HG03378 (cell line): Measurements from ENCODE around the gene SSBP1.
"Not testable (repeated sequence)": the region's sequence is repeated elsewhere in the genome, so short reads cannot be mapped to it uniquely, and the experiment has no call there.

Experiments
- ATAC-seq: cut with Tn5 transposase; IDR thresholded peaks from one replicate; pipeline ENCODE4 v1.9.1; 2021; ENCODE audit warnings: mild to moderate bottlenecking, moderate library complexity; ENCODE audit not compliant: unreplicated experiment

SSBP1 gene

DNA sequence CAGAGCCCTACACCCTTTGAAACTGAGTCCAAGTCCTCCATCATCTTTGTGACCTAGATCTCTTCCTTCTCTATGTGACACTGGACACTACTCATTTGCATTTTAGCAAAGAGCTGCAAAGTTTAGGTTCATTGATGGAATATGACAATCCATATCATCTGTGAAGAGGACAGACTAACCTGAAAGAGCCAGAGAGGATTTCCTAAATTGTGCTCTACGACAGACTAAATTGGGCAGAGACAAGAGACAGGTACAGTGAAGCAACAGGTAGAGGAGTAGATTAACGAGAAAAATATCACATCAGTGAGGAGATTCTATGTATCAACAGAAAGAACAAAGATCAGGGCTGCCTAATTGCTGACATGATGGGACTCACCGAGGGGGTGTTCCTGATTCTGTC, 25.6 kb downstream of the SSBP1 start, which contains the start of gene TAS2R3:
Gene TAS2R3 (plus strand): TSS at position 301 of the 400 bp plus-strand sequence. CDS start 62 bp downstream, at position 363.
- no peak for ATAC-seq

GRCh38 chr7:141770083-141770583, 32.0 kb downstream of the SSBP1 start:
- ATAC-seq = not testable (repeated sequence)

DNA sequence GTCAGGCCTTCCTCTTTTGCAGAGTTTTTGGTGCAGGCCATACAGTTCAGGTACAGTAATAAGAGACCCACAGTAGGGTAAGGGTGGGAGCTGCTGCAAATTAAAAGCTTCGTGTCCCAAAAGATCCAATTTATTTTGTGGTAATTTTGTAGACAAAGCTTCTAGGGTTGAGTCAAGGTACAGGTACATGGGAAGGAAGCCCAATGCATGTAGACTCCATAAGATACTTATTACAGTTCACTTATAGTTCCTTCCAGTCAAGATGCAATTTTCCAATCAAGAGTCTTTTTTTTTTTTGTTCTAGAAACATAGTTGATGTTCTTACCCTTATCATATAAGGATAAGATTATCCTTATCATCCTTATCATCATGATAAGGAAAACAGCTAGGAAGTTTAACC, 38.2 kb downstream of the SSBP1 start, which contains the start of gene TAS2R4:
Gene TAS2R4 (plus strand): TSS at position 301 of the 400 bp plus-strand sequence. CDS start 1,815 bp downstream, outside the sequence.
- no peak for ATAC-seq

GRCh38 chr7:141785706-141786552, 47.8 kb downstream of the SSBP1 start:
- peak; percentile 76 for ATAC-seq

DNA sequence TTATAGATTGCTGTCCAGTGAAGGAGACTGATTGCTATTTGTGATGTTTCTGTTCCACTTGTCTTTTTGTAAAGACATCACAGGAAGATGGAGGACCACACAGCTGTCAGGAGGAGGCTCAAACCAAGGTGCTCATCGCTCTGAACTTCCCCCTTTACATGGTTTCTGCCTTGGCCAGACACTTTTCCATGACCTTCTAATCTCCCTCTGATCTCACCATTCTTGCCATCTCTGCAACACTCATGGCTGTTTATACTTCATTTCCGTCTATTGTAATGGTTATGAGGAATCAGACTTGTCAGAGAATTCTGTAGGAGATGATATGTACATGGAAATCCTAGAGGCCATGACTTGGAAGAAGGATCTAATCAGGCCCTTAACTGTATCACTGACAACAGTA, 50.1 kb downstream of the SSBP1 start:
- ATAC-seq = no peak

DNA sequence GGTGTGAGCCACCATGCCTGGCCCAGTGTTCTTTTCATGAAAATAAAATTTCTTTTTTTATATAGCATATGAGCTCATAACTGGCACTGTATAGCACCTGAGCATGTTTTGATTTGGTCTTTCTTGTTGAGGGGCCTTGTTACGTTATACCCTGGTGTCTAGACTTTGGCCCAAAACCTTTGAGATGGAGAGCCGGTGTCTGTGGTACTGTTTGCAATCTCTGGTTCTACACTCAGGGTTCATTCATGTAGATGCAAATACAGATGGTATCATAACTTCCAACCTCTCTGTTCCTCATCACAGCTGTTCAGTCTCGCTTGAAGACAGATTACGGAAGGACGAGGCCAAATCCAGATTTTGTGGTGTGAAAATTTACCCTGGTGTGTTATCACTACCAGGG, 51.8 kb downstream of the SSBP1 start, which contains the start of gene TAS2R5:
Gene TAS2R5 (plus strand): TSS at position 301 of the 400 bp plus-strand sequence. CDS start 145 bp downstream, outside the sequence.
- no peak for ATAC-seq

DNA sequence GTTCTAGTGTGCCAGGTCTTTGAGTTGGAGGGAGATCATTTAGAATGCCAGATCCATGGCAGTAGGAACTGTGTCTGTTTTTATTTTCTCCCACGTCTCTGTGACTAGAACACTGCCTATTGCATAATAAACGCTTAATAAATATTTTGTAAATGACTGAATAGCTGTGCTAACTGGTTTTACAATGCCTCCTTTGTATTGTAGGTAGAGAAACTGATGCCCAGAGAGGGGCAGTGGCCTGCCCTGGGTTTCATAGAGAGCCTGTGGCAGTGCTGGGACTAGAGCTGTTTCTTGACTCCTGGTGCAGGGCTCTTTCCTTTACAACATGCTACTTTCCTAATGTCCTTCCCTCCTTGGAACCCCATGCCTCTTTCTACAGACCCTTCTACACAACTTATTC, 54.4 kb downstream of the SSBP1 start:
- ATAC-seq = no peak
